NCI-H345 (cell line): ENCODE data around the gene STK32C.

Experiments used
- DNase-seq: peaks from one replicate; lab custom pipeline; 2025; lab: John Stamatoyannopoulos, UW

The STK32C gene

GRCh38 chr10:132182591-132182990 lies 125.2 kb downstream of the STK32C start:
- DNase-seq = no peak

- no peak for DNase-seq
Observed at GRCh38 chr10:132181691-132182425, 125.9 kb downstream of the STK32C start.

- no peak for DNase-seq
Observed at GRCh38 chr10:132180736-132181135, 127.0 kb downstream of the STK32C start.

GRCh38 chr10:132179551-132180392 lies 128.0 kb downstream of the STK32C start:
- DNase-seq = no peak

GRCh38 chr10:132178672-132179545 lies 128.8 kb downstream of the STK32C start:
- DNase-seq = no peak

GRCh38 chr10:132178046-132178445 lies 129.7 kb downstream of the STK32C start:
- no peak for DNase-seq

GRCh38 chr10:132176623-132177500 lies 130.9 kb downstream of the STK32C start:
- DNase-seq = no peak

- DNase-seq = peak; percentile 32
Observed at GRCh38 chr10:132175907-132176581, 131.7 kb downstream of the STK32C start.

GRCh38 chr10:132175408-132175807 lies 132.3 kb downstream of the STK32C start:
- DNase-seq = no peak

- no peak for DNase-seq
Observed at GRCh38 chr10:132174237-132174636, 133.5 kb downstream of the STK32C start.

- DNase-seq = no peak
Observed at GRCh38 chr10:132173185-132173584, 134.6 kb downstream of the STK32C start.

- DNase-seq = no peak
Observed at GRCh38 chr10:132172091-132173066, 135.4 kb downstream of the STK32C start.

GRCh38 chr10:132170561-132171361 lies 137.0 kb downstream of the STK32C start:
- no peak for DNase-seq

- peak; percentile 3 for DNase-seq
Observed at GRCh38 chr10:132169766-132170560, 137.8 kb downstream of the STK32C start.

GRCh38 chr10:132169031-132169765 lies 138.6 kb downstream of the STK32C start:
- no peak for DNase-seq

GRCh38 chr10:132168571-132169030 lies 139.1 kb downstream of the STK32C start:
- no peak for DNase-seq

GRCh38 chr10:132167976-132168375 lies 139.8 kb downstream of the STK32C start:
- no peak for DNase-seq
